ENCODE results near the gene PFKL.

DNA sequence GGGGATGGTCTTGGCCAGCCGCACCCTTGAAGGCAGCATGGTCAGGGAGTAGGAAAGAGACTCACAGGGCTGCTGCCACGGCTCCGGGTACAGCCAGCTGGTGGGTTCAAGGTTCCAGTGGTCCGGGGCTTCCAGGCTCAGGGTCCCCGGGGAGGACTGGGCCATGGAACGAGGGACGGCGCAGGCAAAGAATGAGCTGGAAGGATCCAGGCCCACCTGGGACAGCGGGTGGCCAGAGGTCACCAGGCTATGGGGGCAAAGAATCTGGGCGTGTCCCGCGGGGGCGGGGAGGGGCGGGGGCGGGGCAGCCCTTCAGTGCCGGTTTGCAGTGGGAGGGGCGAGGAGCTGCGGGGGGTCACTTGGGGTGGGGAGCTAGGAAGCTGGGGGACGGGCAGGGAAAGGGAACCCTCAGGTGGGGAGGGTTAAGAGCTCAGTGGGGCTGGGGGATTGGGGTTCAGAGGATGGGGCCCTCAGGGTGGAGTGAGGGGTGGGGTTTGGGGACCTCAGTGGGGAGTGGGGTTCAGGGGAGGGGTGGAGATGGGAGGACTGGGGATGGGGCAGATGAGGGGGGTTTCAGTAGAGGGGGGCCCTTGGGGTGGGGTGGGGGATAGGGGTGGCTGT, 38.1 kb upstream of the PFKL start, which contains the start of gene DNMT3L:
- TF ChIP-seq, protein P1, sequence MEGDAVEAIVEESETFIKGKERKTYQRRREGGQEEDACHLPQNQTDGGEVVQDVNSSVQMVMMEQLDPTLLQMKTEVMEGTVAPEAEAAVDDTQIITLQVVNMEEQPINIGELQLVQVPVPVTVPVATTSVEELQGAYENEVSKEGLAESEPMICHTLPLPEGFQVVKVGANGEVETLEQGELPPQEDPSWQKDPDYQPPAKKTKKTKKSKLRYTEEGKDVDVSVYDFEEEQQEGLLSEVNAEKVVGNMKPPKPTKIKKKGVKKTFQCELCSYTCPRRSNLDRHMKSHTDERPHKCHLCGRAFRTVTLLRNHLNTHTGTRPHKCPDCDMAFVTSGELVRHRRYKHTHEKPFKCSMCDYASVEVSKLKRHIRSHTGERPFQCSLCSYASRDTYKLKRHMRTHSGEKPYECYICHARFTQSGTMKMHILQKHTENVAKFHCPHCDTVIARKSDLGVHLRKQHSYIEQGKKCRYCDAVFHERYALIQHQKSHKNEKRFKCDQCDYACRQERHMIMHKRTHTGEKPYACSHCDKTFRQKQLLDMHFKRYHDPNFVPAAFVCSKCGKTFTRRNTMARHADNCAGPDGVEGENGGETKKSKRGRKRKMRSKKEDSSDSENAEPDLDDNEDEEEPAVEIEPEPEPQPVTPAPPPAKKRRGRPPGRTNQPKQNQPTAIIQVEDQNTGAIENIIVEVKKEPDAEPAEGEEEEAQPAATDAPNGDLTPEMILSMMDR (IDR thresholded peaks at IDR 0.05): no peak
- no peak for TF ChIP-seq POLR2AphosphoS5 (IDR thresholded peaks at IDR 0.05)
